Tibial artery (tissue), 4 donors: Measurements from ENCODE around the gene LRRC3.
"Not testable (repeated sequence)": the region's sequence is repeated elsewhere in the genome, so short reads cannot be mapped to it uniquely, and the experiment has no call there.

Experiments used
- DNase-seq, 2 donors: peaks; one replicate each; pipeline ENCODE4 v3.0.0-alpha.2; 2019
- H3K27ac ChIP-seq, 2 donors: fragments of 200-600 bp; sonication (generic) in 1 of 2; 1 replicate in 1 of 2; 2 replicates in 1 of 2; pipeline ENCODE4 v1.5.1; 2018 to 2019; ENCODE audit warnings: mild to moderate bottlenecking in 1 of 2
- H3K27me3 ChIP-seq, 2 donors: fragments of 200-600 bp; sonication (generic) in 1 of 2; one replicate each; pipeline versions ENCODE4 v1.5.1 to v1.6.0; 2016 to 2019
- H3K36me3 ChIP-seq, 3 donors: fragments of 200-600 bp; sonication (generic) in 2 of 3; one replicate each; pipeline ENCODE4 v1.5.1; 2016 to 2019; ENCODE audit warnings: mild to moderate bottlenecking in 2 of 3
- H3K4me1 ChIP-seq, 4 donors: fragments of 200-600 bp; sonication (generic) in 2 of 4; 1 replicate in 3 of 4; 2 replicates in 1 of 4; pipeline ENCODE4 v1.5.1; 2016 to 2019
- H3K4me3 ChIP-seq, 2 donors: fragments of 200-600 bp; sonication (generic) in 1 of 2; 1 replicate in 1 of 2; 2 replicates in 1 of 2; pipeline ENCODE4 v1.5.1; 2018 to 2019; ENCODE audit warnings: mild to moderate bottlenecking in 2 of 2
- H3K9me3 ChIP-seq, 3 donors: fragments of 200-600 bp; sonication (generic) in 1 of 3; one replicate each; pipeline ENCODE4 v1.5.1; 2016 to 2019
- CTCF ChIP-seq, 2 experiments: fragments of 200-600 bp in 1 of 2; fragments of 450-650 bp in 1 of 2; IDR thresholded peaks; one replicate each; pipeline ENCODE4 v1.5.1; 2017 to 2019; ENCODE audit warnings: antibody characterized with exemption in 2 of 2, mild to moderate bottlenecking in 1 of 2, moderate library complexity in 1 of 2
- intact Hi-C: fragments of 100-400 bp; cut with DNase I; formaldehyde crosslinking; loops from one replicate; pipeline ENCODE4 v1.15.0; 2023; ENCODE audit warnings: low total_unique reads

LRRC3 gene

GRCh38 chr21:44500111-44500510 is 44.8 kb downstream of the LRRC3 start:
- DNase-seq, result no peak
- Histone ChIP-seq H3K36me3 (no peaks in the 10 kb centered on the region), H3K4me3 (no peak overlapping the region), H3K4me1 (no peaks in the 10 kb centered on the region), H3K27ac (no peak overlapping the region), H3K9me3 (no peaks in the 10 kb centered on the region), H3K27me3 (peaks cover 0 to 58% of the 10 kb centered on the region in 2 donors)
- TF ChIP-seq CTCF (IDR thresholded peaks at IDR 0.05), result no peak
- intact Hi-C loops, result no loop called here

GRCh38 chr21:44502171-44502958 is 47.1 kb downstream of the LRRC3 start:
- Histone ChIP-seq H3K36me3 (no peaks in the 10 kb centered on the region), H3K9me3 (no peaks in the 10 kb centered on the region), H3K4me1 (no peaks in the 10 kb centered on the region), H3K4me3 (no peak overlapping the region), H3K27ac (no peak overlapping the region), H3K27me3 (peaks cover 0 to 55% of the 10 kb centered on the region in 2 donors)
- DNase-seq, result no peak
- intact Hi-C loops, result no loop called here
- TF ChIP-seq CTCF (IDR thresholded peaks at IDR 0.05), result no peak

GRCh38 chr21:44503006-44503889 is 47.9 kb downstream of the LRRC3 start:
- H3K4me3 ChIP-seq, H3K27ac ChIP-seq, H3K9me3 ChIP-seq, intact Hi-C loops, H3K36me3 ChIP-seq, H3K4me1 ChIP-seq, DNase-seq: not testable (repeated sequence)
- H3K27me3 ChIP-seq, result peaks cover 0 to 60% of the 10 kb centered on the region in 2 donors

GRCh38 chr21:44503901-44504399 is 48.6 kb downstream of the LRRC3 start:
- peaks cover 0 to 60% of the 10 kb centered on the region in 2 donors for H3K27me3 ChIP-seq
- TF ChIP-seq CTCF (IDR thresholded peaks at IDR 0.05), result no peak

GRCh38 chr21:44505673-44506278 is 50.5 kb downstream of the LRRC3 start:
- intact Hi-C loops, result no loop called here
- TF ChIP-seq CTCF (IDR thresholded peaks at IDR 0.05), result no peak
- Histone ChIP-seq H3K36me3 (no peaks in the 10 kb centered on the region), H3K27me3 (peaks cover 0 to 63% of the 10 kb centered on the region in 2 donors), H3K4me1 (peaks cover 0 to 5% (median 2%) of the 10 kb centered on the region in 4 donors), H3K4me3 (no peak overlapping the region), H3K9me3 (no peaks in the 10 kb centered on the region), H3K27ac (no peak overlapping the region)
- DNase-seq, result no peak

More at GRCh38 chr21:44503901-44504399, 48.6 kb downstream of the LRRC3 start:
- Histone ChIP-seq H3K4me1 (no peaks in the 10 kb centered on the region), H3K27ac (no peak overlapping the region), H3K36me3 (no peaks in the 10 kb centered on the region), H3K9me3 (no peaks in the 10 kb centered on the region), H3K4me3 (no peak overlapping the region)
- intact Hi-C loops, result no loop called here
- DNase-seq, result no peak
